SK-N-SH treated with all-trans-retinoic acid at 6 μM for 48 hours (cell line): ENCODE data around the gene SMG5.

ENCODE experiments used
- ARNTL ChIP-seq: fragments of 450-650 bp; formaldehyde crosslinking; IDR thresholded peaks from 2 replicates; pipeline ENCODE4 v1.5.0; 2020; ENCODE audit warnings: low read depth, mild to moderate bottlenecking, moderate library complexity, borderline replicate concordance
- CSDC2 ChIP-seq: fragments of 250-450 bp; sonication (Bioruptor Pico); IDR thresholded peaks from 2 replicates; pipeline ENCODE4 v1.5.0; 2020; ENCODE audit warnings: mild to moderate bottlenecking, moderate library complexity
- GLIS3 ChIP-seq: fragments of 250-450 bp; sonication (Bioruptor Pico); IDR thresholded peaks from 2 replicates; pipeline ENCODE4 v1.5.0; 2020; ENCODE audit warnings: mild to moderate bottlenecking, moderate library complexity
- ISL1 ChIP-seq: fragments of 250-450 bp; sonication (Bioruptor Pico); IDR thresholded peaks from 2 replicates; pipeline ENCODE4 v2.1.2; 2022; ENCODE audit warnings: mild to moderate bottlenecking, moderate library complexity
- RARB ChIP-seq: fragments of 250-450 bp; sonication (Bioruptor Pico); IDR thresholded peaks from 2 replicates; pipeline ENCODE4 v1.8.0; 2021; ENCODE audit warnings: mild to moderate bottlenecking, moderate library complexity
- SNAI2 ChIP-seq: fragments of 250-450 bp; sonication (Bioruptor Pico); IDR thresholded peaks from 2 replicates; pipeline ENCODE4 v1.5.0; 2020; ENCODE audit warnings: mild to moderate bottlenecking, moderate library complexity
- TOX ChIP-seq: fragments of 250-450 bp; sonication (Bioruptor Pico); IDR thresholded peaks from 2 replicates; pipeline ENCODE4 v1.8.0; 2021; ENCODE audit warnings: mild to moderate bottlenecking, moderate library complexity, borderline replicate concordance
- ZC3H10 ChIP-seq: fragments of 250-450 bp; sonication (Bioruptor Pico); IDR thresholded peaks from 2 replicates; pipeline ENCODE4 v1.5.1; 2021; ENCODE audit warnings: mild to moderate bottlenecking, moderate library complexity
- ZFP3 ChIP-seq: fragments of 250-450 bp; sonication (Bioruptor Pico); IDR thresholded peaks from 2 replicates; pipeline ENCODE4 v1.5.0; 2020; ENCODE audit warnings: mild to moderate bottlenecking, moderate library complexity
- ZNF70 ChIP-seq: fragments of 450-650 bp; formaldehyde crosslinking; IDR thresholded peaks from 2 replicates; pipeline ENCODE4 v1.5.0; 2020; ENCODE audit warnings: mild to moderate bottlenecking, moderate library complexity
- ZNF8 ChIP-seq: fragments of 450-650 bp; formaldehyde crosslinking; IDR thresholded peaks from 2 replicates; pipeline ENCODE4 v1.5.0; 2020; ENCODE audit warnings: mild to moderate bottlenecking, moderate library complexity
- TF ChIP-seq, protein P1 (sequence below): fragments of 250-450 bp; sonication (Bioruptor Pico); IDR thresholded peaks from 2 replicates; pipeline ENCODE4 v1.8.0; 2021; ENCODE audit warnings: low read depth, mild to moderate bottlenecking, moderate library complexity, borderline replicate concordance
- TF ChIP-seq, protein P2 (sequence below): fragments of 250-450 bp; sonication (Bioruptor Pico); IDR thresholded peaks from 2 replicates; pipeline ENCODE4 v1.8.0; 2020; ENCODE audit warnings: mild to moderate bottlenecking, moderate library complexity, borderline replicate concordance

DNA sequence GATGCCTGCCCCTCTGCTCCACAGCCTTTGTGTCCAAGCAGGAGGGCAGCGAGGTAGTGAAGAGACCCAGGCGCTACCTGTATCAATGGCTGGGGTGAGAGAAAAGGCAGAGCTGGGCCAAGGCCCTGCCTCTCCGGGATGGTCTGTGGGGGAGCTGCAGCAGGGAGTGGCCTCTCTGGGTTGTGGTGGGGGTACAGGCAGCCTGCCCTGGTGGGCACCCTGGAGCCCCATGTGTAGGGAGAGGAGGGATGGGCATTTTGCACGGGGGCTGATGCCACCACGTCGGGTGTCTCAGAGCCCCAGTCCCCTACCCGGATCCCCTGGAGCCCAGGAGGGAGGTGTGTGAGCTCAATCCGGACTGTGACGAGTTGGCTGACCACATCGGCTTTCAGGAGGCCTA, 39.9 kb downstream of the SMG5 start:
- no peak for TF ChIP-seq ZC3H10 (CRISPR knock-in tag)
- no peak for TF ChIP-seq ZNF8 (CRISPR knock-in tag)
- no peak for TF ChIP-seq RARB (CRISPR knock-in tag)
- TF ChIP-seq ISL1 (CRISPR knock-in tag) = no peak
- no peak for TF ChIP-seq ARNTL
- TF ChIP-seq SNAI2 (CRISPR knock-in tag) = no peak
- no peak for TF ChIP-seq ZNF70 (CRISPR knock-in tag)
- no peak for TF ChIP-seq CSDC2 (CRISPR knock-in tag)
- no peak for TF ChIP-seq TOX (CRISPR knock-in tag)
- no peak for TF ChIP-seq ZFP3
- TF ChIP-seq GLIS3 = no peak
- TF ChIP-seq, protein P1, sequence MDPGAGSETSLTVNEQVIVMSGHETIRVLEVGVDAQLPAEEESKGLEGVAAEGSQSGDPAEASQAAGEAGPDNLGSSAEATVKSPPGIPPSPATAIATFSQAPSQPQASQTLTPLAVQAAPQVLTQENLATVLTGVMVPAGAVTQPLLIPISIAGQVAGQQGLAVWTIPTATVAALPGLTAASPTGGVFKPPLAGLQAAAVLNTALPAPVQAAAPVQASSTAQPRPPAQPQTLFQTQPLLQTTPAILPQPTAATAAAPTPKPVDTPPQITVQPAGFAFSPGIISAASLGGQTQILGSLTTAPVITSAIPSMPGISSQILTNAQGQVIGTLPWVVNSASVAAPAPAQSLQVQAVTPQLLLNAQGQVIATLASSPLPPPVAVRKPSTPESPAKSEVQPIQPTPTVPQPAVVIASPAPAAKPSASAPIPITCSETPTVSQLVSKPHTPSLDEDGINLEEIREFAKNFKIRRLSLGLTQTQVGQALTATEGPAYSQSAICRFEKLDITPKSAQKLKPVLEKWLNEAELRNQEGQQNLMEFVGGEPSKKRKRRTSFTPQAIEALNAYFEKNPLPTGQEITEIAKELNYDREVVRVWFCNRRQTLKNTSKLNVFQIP (CRISPR knock-in tag) = no peak
- TF ChIP-seq, protein P2, sequence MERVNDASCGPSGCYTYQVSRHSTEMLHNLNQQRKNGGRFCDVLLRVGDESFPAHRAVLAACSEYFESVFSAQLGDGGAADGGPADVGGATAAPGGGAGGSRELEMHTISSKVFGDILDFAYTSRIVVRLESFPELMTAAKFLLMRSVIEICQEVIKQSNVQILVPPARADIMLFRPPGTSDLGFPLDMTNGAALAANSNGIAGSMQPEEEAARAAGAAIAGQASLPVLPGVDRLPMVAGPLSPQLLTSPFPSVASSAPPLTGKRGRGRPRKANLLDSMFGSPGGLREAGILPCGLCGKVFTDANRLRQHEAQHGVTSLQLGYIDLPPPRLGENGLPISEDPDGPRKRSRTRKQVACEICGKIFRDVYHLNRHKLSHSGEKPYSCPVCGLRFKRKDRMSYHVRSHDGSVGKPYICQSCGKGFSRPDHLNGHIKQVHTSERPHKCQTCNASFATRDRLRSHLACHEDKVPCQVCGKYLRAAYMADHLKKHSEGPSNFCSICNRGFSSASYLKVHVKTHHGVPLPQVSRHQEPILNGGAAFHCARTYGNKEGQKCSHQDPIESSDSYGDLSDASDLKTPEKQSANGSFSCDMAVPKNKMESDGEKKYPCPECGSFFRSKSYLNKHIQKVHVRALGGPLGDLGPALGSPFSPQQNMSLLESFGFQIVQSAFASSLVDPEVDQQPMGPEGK (CRISPR knock-in tag) = no peak
